Measurements from ENCODE around the gene ELMOD1.
A peak's percentile ranks its signal among the peaks of the same experiment; 100 is the strongest.

The ELMOD1 gene

GRCh38 chr11:107702109-107702660 is 111.2 kb downstream of the ELMOD1 start:
- TF ChIP-seq CTCF (IDR thresholded peaks at IDR 0.05; ENCODE audit: poor library complexity, severe bottlenecking) = no peak
- H3K9me3 ChIP-seq (ENCODE audit: severe bottlenecking) = no peaks in the 10 kb centered on the region
- no peak overlapping the region for H3K27ac ChIP-seq (ENCODE audit: poor library complexity, severe bottlenecking)
- H3K4me1 ChIP-seq (ENCODE audit: insufficient read depth, poor library complexity, severe bottlenecking) = peaks cover 14% of the 10 kb centered on the region
- ATAC-seq (ENCODE audit: low read depth) = no peak
- no peaks in the 10 kb centered on the region for H3K27me3 ChIP-seq (ENCODE audit: insufficient read depth, poor library complexity, severe bottlenecking)
- no peaks in the 10 kb centered on the region for H3K36me3 ChIP-seq (ENCODE audit: low read depth)
- no peak for DNase-seq (ENCODE audit: low spot score)
- no peak overlapping the region for H3K4me3 ChIP-seq (ENCODE audit: severe bottlenecking)

- no peak overlapping the region for H3K27ac ChIP-seq (ENCODE audit: poor library complexity, severe bottlenecking)
- no peak for TF ChIP-seq CTCF (IDR thresholded peaks at IDR 0.05; ENCODE audit: poor library complexity, severe bottlenecking)
- no peak overlapping the region for H3K4me3 ChIP-seq (ENCODE audit: severe bottlenecking)
- H3K36me3 ChIP-seq (ENCODE audit: low read depth) = no peaks in the 10 kb centered on the region
- ATAC-seq (ENCODE audit: low read depth) = no peak
- no peaks in the 10 kb centered on the region for H3K9me3 ChIP-seq (ENCODE audit: severe bottlenecking)
- no peaks in the 10 kb centered on the region for H3K27me3 ChIP-seq (ENCODE audit: insufficient read depth, poor library complexity, severe bottlenecking)
- peaks cover 14% of the 10 kb centered on the region for H3K4me1 ChIP-seq (ENCODE audit: insufficient read depth, poor library complexity, severe bottlenecking)
- no peak for DNase-seq (ENCODE audit: low spot score)
These were observed 111.8 kb downstream of the ELMOD1 start for GRCh38 chr11:107702723-107703122.

GRCh38 chr11:107704451-107704850 is 113.5 kb downstream of the ELMOD1 start:
- peak overlapping the region; percentile 69 for H3K27ac ChIP-seq (ENCODE audit: poor library complexity, severe bottlenecking)
- no peaks in the 10 kb centered on the region for H3K9me3 ChIP-seq (ENCODE audit: severe bottlenecking)
- no peak overlapping the region for H3K4me3 ChIP-seq (ENCODE audit: severe bottlenecking)
- ATAC-seq (ENCODE audit: low read depth) (peak; percentile 28; the same call in 2 of the 3 replicates), DNase-seq (ENCODE audit: low spot score) (no peak)
- no peaks in the 10 kb centered on the region for H3K36me3 ChIP-seq (ENCODE audit: low read depth)
- no peak for TF ChIP-seq CTCF (IDR thresholded peaks at IDR 0.05; ENCODE audit: poor library complexity, severe bottlenecking)
- peaks cover 14% of the 10 kb centered on the region for H3K4me1 ChIP-seq (ENCODE audit: insufficient read depth, poor library complexity, severe bottlenecking)
- no peaks in the 10 kb centered on the region for H3K27me3 ChIP-seq (ENCODE audit: insufficient read depth, poor library complexity, severe bottlenecking)

- DNase-seq (ENCODE audit: low spot score) (no peak), ATAC-seq (ENCODE audit: low read depth) (peak; percentile 93)
- H3K27me3 ChIP-seq (ENCODE audit: insufficient read depth, poor library complexity, severe bottlenecking) = no peaks in the 10 kb centered on the region
- no peak for TF ChIP-seq CTCF (IDR thresholded peaks at IDR 0.05; ENCODE audit: poor library complexity, severe bottlenecking)
- peak overlapping the region; percentile 69 for H3K27ac ChIP-seq (ENCODE audit: poor library complexity, severe bottlenecking)
- no peak overlapping the region for H3K4me3 ChIP-seq (ENCODE audit: severe bottlenecking)
- peaks cover 14% of the 10 kb centered on the region for H3K4me1 ChIP-seq (ENCODE audit: insufficient read depth, poor library complexity, severe bottlenecking)
- no peaks in the 10 kb centered on the region for H3K36me3 ChIP-seq (ENCODE audit: low read depth)
- H3K9me3 ChIP-seq (ENCODE audit: severe bottlenecking) = no peaks in the 10 kb centered on the region
These were observed 114.1 kb downstream of the ELMOD1 start for GRCh38 chr11:107705027-107705426.

GRCh38 chr11:107706531-107706930 is 115.6 kb downstream of the ELMOD1 start:
- Histone ChIP-seq H3K27ac (ENCODE audit: poor library complexity, severe bottlenecking) (no peak overlapping the region), H3K4me1 (ENCODE audit: insufficient read depth, poor library complexity, severe bottlenecking) (peaks cover 14% of the 10 kb centered on the region), H3K4me3 (ENCODE audit: severe bottlenecking) (no peak overlapping the region), H3K36me3 (ENCODE audit: low read depth) (no peaks in the 10 kb centered on the region), H3K27me3 (ENCODE audit: insufficient read depth, poor library complexity, severe bottlenecking) (no peaks in the 10 kb centered on the region), H3K9me3 (ENCODE audit: severe bottlenecking) (no peaks in the 10 kb centered on the region)
- TF ChIP-seq CTCF (IDR thresholded peaks at IDR 0.05; ENCODE audit: poor library complexity, severe bottlenecking) = no peak
- DNase-seq (ENCODE audit: low spot score) (no peak), ATAC-seq (ENCODE audit: low read depth) (no peak)
